HG03039 (cell line): ENCODE data around the gene SLC39A13.

Source experiments
- ATAC-seq: cut with Tn5 transposase; IDR thresholded peaks from one replicate; pipeline ENCODE4 v1.9.1; 2021; ENCODE audit warnings: mild to moderate bottlenecking, moderate library complexity; ENCODE audit not compliant: unreplicated experiment

SLC39A13 gene

DNA sequence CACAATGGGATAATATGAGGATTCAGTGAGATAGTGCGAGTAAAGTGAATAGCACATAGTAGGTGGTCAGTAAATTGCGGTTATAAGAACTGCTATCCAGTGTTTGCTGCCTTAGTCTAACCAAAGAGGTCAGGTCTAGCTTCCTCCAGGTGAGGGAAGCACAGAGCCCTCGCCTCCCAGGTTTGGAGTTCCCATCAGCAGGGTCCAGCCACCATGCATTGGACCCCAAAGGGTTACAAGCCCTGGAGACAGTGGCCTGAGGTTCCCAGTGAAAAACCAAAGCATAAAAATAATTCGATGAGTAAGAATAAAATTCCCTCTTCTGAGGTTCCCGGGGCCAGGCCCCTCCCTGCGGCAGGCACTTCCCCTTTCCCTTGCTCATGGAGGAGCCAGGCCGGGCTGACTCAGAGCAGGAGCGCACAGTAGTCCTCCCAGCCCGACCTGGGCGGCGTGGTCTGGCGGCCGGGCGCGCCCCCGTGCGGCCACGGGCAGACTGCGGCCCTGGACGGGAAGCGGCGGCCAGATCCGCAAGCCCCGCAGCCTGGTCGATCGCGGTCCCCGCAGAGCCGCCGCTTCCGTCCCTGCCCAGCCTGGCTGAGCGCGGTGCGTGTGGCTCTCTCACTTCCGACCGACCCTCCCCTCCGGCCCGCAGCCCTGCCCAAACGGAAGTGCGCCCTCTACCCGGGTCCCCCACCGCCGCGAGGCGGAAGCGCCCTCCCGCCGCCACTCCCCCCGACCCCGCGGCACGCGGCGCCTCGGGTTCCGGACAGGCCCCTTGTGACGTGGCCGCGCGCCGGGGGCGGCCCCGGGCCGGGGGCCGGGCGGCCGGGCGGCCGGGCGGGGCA, at the start of gene SLC39A13:
TSS of gene SLC39A13 (plus strand) at position 845 of the 845 bp plus-strand sequence. CDS start 1,505 bp downstream, outside the sequence.
- peak; percentile 79 for ATAC-seq

GRCh38 chr11:47358731-47359051, 49.7 kb upstream of the SLC39A13 start:
- no peak for ATAC-seq

GRCh38 chr11:47359162-47359561, 49.2 kb upstream of the SLC39A13 start:
- ATAC-seq = no peak

DNA sequence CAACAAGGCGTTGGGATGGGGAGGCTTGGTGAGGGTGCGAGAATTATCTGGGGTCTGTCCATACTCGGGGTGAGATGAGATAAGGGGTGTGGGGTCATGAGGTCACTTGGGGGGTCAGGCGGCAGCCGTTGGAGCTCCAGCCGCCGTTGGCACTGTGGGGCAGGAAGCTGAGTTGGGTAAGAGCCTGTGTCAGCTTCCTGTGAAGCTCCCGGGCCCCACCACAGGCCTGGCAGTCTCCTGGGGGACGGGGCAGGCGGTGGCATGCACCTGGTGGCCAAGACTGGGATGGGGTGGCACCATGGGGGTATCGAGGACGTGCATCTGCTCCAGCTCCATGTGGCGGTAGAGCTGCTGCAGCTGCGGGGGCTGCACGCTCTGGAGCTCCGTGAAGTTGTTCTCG, 48.8 kb upstream of the SLC39A13 start:
- no peak for ATAC-seq

GRCh38 chr11:47360341-47360740, 48.0 kb upstream of the SLC39A13 start:
- no peak for ATAC-seq

DNA sequence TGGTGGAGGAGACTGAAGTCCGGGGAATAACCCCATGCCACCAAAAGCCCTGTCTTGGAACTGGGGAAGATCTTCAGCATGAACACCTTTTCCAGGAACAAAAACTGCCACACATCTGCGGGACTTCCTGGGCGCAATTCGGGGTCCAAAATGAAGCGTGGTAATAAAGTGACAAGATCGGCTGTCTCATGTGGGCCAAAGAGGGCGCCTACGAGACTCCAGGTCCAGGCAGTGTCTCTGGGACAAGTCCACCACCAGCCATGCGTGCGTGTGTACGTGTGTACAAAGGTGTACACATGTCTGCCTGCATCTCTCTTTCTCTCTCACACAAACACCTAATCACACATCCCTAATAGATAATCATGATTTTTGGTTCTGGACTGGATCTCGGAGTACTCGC, 47.0 kb upstream of the SLC39A13 start:
- no peak for ATAC-seq

DNA sequence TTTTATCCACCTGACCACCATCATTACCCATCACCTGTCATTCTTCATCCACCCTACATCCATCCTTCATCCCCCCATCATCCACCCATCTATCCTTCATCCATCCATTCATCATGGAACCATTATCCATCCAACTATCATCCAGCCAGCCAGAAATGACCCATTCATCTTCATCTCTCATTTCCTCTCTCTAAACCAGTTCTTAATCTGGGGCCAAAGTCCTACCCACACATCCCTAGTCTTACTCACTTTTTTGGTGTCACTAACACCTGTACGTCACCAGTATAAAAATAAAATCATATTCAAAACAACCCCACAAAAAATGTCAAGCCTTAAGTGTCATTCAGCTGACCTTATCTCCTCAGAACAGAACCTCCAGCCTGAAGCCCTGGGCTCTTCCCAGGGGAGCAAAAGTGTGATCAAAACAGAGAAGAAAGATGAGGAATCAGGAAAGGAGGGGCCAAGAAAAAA, 42.3 kb upstream of the SLC39A13 start:
- no peak for ATAC-seq

DNA sequence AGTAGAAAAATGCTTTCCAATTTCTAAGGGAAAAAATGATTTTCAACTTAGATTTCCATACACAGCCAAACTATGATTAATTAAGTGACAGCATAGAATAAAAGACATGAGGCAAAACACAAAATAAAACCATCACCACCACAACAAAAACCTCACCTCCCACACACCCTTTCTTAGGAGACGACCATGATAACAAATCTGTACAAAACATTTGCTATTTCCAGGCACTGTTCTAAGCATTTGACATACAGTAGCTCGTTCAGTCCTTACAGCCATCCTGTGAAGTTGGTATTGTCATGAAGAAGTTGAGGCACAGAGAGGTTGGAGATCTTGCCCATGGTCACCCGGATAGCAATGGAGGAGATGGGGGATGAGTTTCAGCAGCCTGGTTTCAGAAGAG, 38.7 kb upstream of the SLC39A13 start:
- no peak for ATAC-seq

DNA sequence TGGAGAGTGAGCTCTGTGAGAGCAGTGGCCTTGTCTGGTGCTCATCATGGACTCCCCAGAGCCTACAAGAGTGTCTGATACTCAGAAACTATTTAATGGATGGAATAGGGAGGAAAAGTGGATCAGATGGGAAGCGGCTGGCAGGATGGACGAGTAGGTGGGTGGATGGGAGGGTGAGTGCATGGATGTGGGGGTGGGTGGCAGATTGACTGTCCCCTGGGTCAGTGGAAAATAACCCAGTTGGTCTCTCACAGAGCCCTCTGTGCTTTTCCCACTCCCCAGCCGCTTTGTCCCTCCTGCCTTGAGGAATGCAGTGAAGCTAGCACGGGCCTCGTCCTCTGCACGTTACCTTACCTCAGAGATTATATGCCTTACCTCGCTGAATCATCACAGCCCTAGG, 36.0 kb upstream of the SLC39A13 start:
- no peak for ATAC-seq

- ATAC-seq = no peak
Observed at GRCh38 chr11:47373876-47374719, 34.3 kb upstream of the SLC39A13 start.

GRCh38 chr11:47374720-47375019, 33.7 kb upstream of the SLC39A13 start:
- ATAC-seq = no peak

GRCh38 chr11:47375020-47375419, 33.4 kb upstream of the SLC39A13 start:
- ATAC-seq = no peak

GRCh38 chr11:47375546-47376085, 32.8 kb upstream of the SLC39A13 start:
- no peak for ATAC-seq

DNA sequence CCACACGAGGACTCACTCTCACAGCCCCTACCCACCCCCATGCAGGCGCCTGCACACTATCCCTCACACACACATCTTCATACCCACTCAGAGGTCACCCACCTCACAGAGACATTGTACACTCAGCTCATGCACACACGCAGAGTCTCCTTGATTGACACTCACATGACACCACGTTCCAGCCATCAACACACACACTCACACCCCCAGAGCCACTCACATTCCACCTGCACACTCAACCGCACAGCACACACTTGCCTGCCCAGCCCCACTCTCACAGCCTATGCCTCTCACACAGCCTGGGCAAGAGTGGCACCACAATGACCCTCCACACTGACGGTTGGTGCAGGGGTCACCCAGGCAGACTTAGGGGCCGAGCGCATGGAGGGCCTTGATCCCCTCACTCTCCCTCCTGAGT, 32.3 kb upstream of the SLC39A13 start:
- no peak for ATAC-seq

GRCh38 chr11:47376525-47377371, 31.6 kb upstream of the SLC39A13 start:
- no peak for ATAC-seq

GRCh38 chr11:47377571-47378009, 30.8 kb upstream of the SLC39A13 start:
- no peak for ATAC-seq

- ATAC-seq = peak; percentile 69
Observed at GRCh38 chr11:47378010-47378835, 30.2 kb upstream of the SLC39A13 start, which contains the start of gene SPI1. TSS of gene SPI1 (minus strand) at chr11:47378547. CDS start at chr11:47378353, 194 bp downstream.

DNA sequence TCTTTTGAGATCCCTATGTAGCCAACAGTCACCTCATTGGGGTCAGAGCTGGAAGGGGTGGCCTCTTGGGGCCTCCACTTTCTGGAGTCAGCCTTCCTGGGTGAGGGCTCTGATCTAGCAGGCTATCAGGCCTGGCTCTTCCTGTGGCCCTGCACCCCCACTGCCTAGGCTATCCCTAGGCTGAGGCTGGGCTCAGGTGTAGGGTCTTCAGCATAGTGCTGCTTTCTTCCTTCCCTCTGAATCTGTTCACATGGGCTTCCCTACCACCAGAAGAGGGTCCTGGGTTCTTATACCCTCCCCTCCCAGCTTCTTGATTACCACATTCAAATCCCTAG, 29.6 kb upstream of the SLC39A13 start:
- ATAC-seq = no peak

GRCh38 chr11:47379317-47379716, 29.1 kb upstream of the SLC39A13 start:
- ATAC-seq = no peak

DNA sequence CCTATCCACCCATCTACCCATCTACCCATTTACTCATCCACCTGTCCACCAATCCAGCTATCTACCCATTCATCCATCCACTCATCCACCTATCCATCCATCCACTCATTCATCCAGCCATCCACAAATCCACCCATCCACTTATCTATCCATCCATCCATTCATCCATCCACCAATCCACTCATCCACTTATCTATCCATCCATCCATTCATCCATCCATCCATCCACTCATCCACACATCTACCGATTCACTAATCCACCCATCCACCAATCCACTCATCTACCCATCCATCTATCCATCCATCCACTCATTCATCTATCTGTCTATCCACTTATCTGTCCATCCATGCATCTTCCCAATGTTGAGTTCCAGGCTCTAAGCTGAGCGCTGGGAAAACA, 28.3 kb upstream of the SLC39A13 start:
- ATAC-seq = no peak
